Measurements from ENCODE around the gene ANXA4. TPM values are rescaled to one million over a fixed set of nuclear protein-coding genes. Genes with fewer than 3 reads are reported as not detected.

Gene ANXA4
- total RNA-seq, 4 donors from 2014 or later = 33.3 to 125 (median 99.4) TPM

DNA sequence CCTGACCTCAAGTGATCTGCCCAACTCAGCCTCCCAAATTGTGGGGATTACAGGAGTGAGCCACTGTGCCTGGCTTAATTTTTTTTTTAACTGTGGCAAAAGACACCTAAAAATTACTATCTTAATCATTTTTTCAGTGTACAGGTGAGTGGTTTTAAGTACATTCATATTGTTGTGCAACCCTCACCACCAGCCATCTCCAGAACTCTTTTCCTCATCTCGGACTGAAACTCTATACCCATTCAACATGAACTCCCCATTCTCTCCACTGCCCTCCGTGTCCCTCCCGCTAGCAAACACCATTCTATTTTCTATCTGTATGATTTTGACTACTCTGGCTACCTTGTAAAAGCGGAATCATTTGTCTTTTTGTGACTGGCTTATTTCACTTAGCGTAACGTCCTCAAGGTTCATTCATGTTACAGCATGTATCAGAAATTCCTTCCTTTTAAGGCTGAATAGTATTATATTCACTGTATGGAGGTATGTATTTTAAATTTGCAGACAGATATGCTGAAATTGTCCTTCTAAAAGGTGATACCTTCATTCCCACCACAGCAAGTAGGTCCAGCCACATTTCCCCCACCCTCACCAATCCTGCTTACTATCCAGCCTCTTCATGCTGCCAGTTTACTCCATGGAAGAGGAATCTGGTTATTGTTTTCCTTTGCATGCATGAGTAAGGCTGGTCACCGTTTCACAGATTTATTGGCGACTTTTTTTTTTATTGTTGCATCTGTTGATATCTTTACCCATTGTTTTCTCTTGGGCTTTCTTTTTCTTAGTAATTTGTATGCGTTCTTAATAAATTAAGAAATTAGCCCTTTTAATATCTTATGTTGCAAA, 40.6 kb upstream of the ANXA4 start:
- in situ Hi-C loops (cut with MboI; ENCODE audit: low pct_ligation_motif_present in 1 of 4, low pct_unique_long_range_greater_than_20kb in 1 of 4, low sequenced_read_pairs in 3 of 4) = loop anchor here in 2 of 4 donors (10.0 to 25.0 kb wide), 2 partner anchors 47 to 139 kb away; no protein-coding TSS in a partner anchor
- no peak for TF ChIP-seq CTCF (IDR thresholded peaks at IDR 0.05)
- no peak for TF ChIP-seq POLR2A (IDR thresholded peaks at IDR 0.05)
- no peak for TF ChIP-seq POLR2AphosphoS5 (IDR thresholded peaks at IDR 0.05)
- no peak for TF ChIP-seq EP300 (IDR thresholded peaks at IDR 0.05; ENCODE audit: low read depth)
- 85 to 89% methylated on average over 9 of the region's 9 CpGs for WGBS, 2 donors (ENCODE audit: low coverage in 1 of 2)

DNA sequence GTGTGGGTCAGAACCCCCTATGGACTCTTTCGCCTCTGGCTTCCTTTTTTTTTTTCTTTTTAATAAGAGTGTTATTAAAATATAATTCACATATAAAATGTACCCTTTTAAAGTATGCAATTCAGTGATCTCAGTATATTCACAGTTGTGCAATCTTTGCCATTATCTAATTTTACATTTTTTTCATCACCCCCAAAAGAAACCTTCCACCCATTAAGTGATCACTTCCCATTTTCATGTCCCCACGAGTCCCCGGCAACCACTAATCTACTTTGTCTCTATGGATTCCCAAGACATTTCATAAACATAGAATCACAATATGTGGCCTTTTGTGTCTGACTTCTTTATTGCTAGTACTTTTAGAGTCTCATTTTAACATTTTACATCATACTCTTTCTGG, 38.7 kb upstream of the ANXA4 start:
- TF ChIP-seq POLR2AphosphoS5 (IDR thresholded peaks at IDR 0.05) = no peak
- no peak for TF ChIP-seq EP300 (IDR thresholded peaks at IDR 0.05; ENCODE audit: low read depth)
- intact Hi-C loops (cut with DNase I; ENCODE audit: low total_unique reads) = no loop called here
- Histone ChIP-seq H3K27me3 (no peaks in the 10 kb centered on the region), H3K27ac (no peak overlapping the region), H3K4me1 (no peaks in the 10 kb centered on the region), H3K36me3 (no peaks in the 10 kb centered on the region), H3K9me3 (no peaks in the 10 kb centered on the region), H3K4me3 (no peak overlapping the region)
- WGBS, 2 donors (ENCODE audit: low coverage in 1 of 2) = 71 to 73% methylated on average over 2 to 3 of the region's 3 CpGs
- in situ Hi-C loops (cut with MboI; ENCODE audit: low pct_ligation_motif_present in 1 of 4, low pct_unique_long_range_greater_than_20kb in 1 of 4, low sequenced_read_pairs in 3 of 4) = loop anchor here in 2 of 4 donors (10.0 to 25.0 kb wide), 2 partner anchors 48 to 141 kb away; no protein-coding TSS in a partner anchor
- DNase-seq = no peak

More for the DNA sequence above, 40.6 kb upstream of the ANXA4 start:
- Histone ChIP-seq H3K36me3 (no peaks in the 10 kb centered on the region), H3K4me1 (no peaks in the 10 kb centered on the region), H3K27ac (no peak overlapping the region), H3K4me3 (no peak overlapping the region), H3K27me3 (no peaks in the 10 kb centered on the region), H3K9me3 (no peaks in the 10 kb centered on the region)
- DNase-seq = no peak
- intact Hi-C loops (cut with DNase I; ENCODE audit: low total_unique reads) = no loop called here

GRCh38 chr2:69704446-69704845, 37.5 kb upstream of the ANXA4 start:
- DNase-seq = no peak
- Histone ChIP-seq H3K27me3 (no peaks in the 10 kb centered on the region), H3K27ac (no peak overlapping the region), H3K4me1 (no peaks in the 10 kb centered on the region), H3K36me3 (no peaks in the 10 kb centered on the region), H3K4me3 (no peak overlapping the region), H3K9me3 (no peaks in the 10 kb centered on the region)
- in situ Hi-C loops (cut with MboI; ENCODE audit: low pct_ligation_motif_present in 1 of 4, low pct_unique_long_range_greater_than_20kb in 1 of 4, low sequenced_read_pairs in 3 of 4) (loop anchor here in 2 of 4 donors (10.0 to 25.0 kb wide), 2 partner anchors 50 to 142 kb away; no protein-coding TSS in a partner anchor), intact Hi-C loops (cut with DNase I; ENCODE audit: low total_unique reads) (no loop called here)
- TF ChIP-seq POLR2A (IDR thresholded peaks at IDR 0.05) (no peak), EP300 (IDR thresholded peaks at IDR 0.05; ENCODE audit: low read depth) (no peak), POLR2AphosphoS5 (IDR thresholded peaks at IDR 0.05) (no peak), CTCF (IDR thresholded peaks at IDR 0.05) (no peak)
- WGBS, 2 donors (ENCODE audit: low coverage in 1 of 2) = 71 to 80% methylated on average over 5 of the region's 5 CpGs

DNA sequence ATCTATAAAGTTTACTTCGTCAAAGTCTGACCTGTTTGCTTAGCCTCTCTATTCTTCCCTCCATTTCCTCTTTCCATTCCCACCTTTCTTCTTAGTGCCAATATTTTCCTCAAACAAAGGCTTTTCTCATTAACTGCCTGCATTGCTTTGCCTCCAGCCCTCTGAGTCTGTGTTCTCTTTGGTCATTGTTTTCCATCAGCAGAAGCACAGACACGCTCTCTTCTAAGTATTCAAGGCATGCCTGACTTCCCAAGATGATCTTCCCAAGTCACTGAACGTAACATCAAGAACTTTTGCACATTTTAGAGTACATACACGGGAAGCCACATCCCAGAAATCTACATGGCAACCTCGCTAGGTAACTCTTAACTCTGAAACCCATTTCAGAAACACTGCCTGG, 32.6 kb upstream of the ANXA4 start:
- no peaks in the 10 kb centered on the region for H3K27me3 ChIP-seq
- WGBS, 2 donors (ENCODE audit: low coverage in 1 of 2) = 73 to 75% methylated on average over 5 of the region's 5 CpGs
- no peaks in the 10 kb centered on the region for H3K36me3 ChIP-seq
- H3K27ac ChIP-seq = no peak overlapping the region
- intact Hi-C loops (cut with DNase I; ENCODE audit: low total_unique reads) = no loop called here
- no peak overlapping the region for H3K4me3 ChIP-seq
- no peak for DNase-seq
- no peaks in the 10 kb centered on the region for H3K9me3 ChIP-seq
- TF ChIP-seq EP300 (IDR thresholded peaks at IDR 0.05; ENCODE audit: low read depth) (no peak), POLR2A (IDR thresholded peaks at IDR 0.05) (no peak), CTCF (IDR thresholded peaks at IDR 0.05) (no peak), POLR2AphosphoS5 (IDR thresholded peaks at IDR 0.05) (no peak)
- peaks cover 0 to 2% (median under 1%) of the 10 kb centered on the region in 4 donors for H3K4me1 ChIP-seq
- in situ Hi-C loops (cut with MboI; ENCODE audit: low pct_ligation_motif_present in 1 of 4, low pct_unique_long_range_greater_than_20kb in 1 of 4, low sequenced_read_pairs in 3 of 4) = loop anchor here in 2 of 4 donors (10.0 to 25.0 kb wide), 2 partner anchors 54 to 147 kb away; no protein-coding TSS in a partner anchor
